ENCODE results near the gene CACNA1A. TPM values are rescaled to one million over a fixed set of nuclear protein-coding genes. Genes with fewer than 3 reads are reported as not detected.
"Not testable (repeated sequence)": the region's sequence is repeated elsewhere in the genome, so short reads cannot be mapped to it uniquely, and the experiment has no call there.

The CACNA1A gene
- total RNA-seq: under 1 TPM in 1 of 2 donors, not detected in 1; 0.77 TPM
- total RNA-seq: 0.60 to 1.2 reads per million in 2 donors

DNA sequence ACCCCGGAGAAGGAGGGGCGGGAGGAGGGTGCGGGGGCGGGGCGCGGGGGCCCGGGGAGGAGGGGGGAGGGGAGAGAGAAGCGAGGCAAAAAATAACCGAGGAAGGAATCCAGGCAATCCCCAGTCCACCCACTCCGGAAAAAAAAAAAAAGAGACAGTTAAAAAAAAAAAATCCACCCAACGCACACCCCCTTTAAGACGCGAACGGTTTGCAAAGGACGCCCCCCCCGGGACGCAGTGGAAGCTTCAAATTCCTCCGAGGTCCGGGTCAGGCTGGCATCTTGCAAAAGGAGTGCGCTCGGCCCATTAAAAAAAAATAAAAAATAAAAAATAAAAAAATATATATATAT is at the start of gene CACNA1A:
CACNA1A (minus strand) TSS at position 9 of the 350 bp plus-strand sequence. CDS start 255 bp downstream, outside the sequence.
- Mint-ChIP-seq H3K27ac (no peak within 1 kb of the TSS), H3K36me3 (ENCODE audit: low read depth) (peaks cover 2% of the 10 kb centered on the region), H3K4me3 (peak within 1 kb of the TSS; percentile 55), H3K4me1 (no peaks in the 10 kb centered on the region), H3K27me3 (peaks cover 77% of the 10 kb centered on the region)
- no peaks in the 10 kb centered on the region for H3K9me3 ChIP-seq (ENCODE audit: control insufficient read depth, low read length, poor library complexity, severe bottlenecking)
- no peak for DNase-seq
- no peak for ATAC-seq

DNA sequence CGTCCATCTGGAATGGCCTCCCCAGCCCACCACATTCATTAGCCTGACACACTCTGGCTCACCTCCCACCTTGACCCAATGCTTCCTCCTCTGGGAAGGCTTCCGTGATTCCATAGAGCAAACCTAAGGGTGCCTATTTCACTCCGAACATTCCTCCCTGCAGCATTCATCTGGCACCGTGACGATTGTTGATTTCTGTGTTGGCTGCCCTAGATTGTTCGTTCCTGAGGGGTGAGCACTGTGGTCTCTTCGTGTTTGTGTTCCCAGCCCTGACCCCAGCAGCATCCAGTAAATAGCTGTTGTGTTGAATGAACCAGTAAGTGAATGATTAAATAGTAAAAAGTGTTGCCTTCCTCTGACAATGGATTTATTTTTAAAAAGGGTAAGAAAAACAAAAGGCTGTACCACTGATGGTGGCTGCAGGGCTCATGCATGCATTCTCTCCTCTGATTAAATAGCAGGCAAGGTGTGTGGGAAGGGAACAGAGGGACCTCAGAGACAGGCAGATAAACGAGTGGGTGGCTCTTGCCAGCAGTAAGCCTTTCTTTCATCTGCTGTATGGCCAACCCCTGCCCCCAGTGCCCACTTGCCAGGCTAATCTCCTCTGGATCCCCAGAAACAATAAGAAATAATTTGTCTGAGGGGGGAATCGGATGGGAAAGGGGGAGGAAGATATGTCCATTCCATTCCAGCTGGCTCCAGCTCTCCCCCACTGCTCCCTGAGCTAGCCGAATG is 48.4 kb upstream of the CACNA1A start:
- H3K27ac Mint-ChIP-seq: no peak overlapping the region
- DNase-seq (no peak), ATAC-seq (no peak)
- H3K9me3 ChIP-seq (ENCODE audit: control insufficient read depth, low read length, poor library complexity, severe bottlenecking): no peaks in the 10 kb centered on the region
- H3K27me3 Mint-ChIP-seq: peaks cover 41% of the 10 kb centered on the region
- H3K4me1 Mint-ChIP-seq: peaks cover 2% of the 10 kb centered on the region
- H3K36me3 Mint-ChIP-seq (ENCODE audit: low read depth): peaks cover 4% of the 10 kb centered on the region
- no peak overlapping the region for H3K4me3 Mint-ChIP-seq

DNA sequence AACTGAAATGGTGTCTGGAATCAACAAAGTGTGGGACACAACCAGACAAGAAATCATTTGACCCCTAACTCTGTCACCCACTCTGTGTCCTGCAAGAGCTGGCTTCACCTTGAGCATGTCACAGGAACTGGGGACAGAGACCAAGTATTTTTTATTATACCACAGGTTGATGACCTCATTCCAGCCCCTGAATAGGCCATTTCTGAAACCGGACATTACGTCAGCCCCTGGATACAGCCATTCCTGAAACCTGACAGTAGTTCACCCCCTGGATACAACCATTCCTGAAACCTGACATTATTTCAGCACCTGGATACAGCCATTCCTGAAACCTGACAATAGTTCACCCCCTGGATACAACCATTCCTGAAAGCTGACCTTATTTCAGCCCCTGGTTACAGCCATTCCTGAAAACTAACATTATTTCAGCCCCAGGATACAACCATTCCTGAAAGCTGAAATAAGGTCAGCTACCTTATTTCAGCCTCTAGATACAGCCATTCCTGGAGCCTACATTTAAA is 47.7 kb upstream of the CACNA1A start:
- DNase-seq: no peak
- peaks cover 2% of the 10 kb centered on the region for H3K4me1 Mint-ChIP-seq
- peaks cover 4% of the 10 kb centered on the region for H3K36me3 Mint-ChIP-seq (ENCODE audit: low read depth)
- H3K4me3 Mint-ChIP-seq: no peak overlapping the region
- no peak for ATAC-seq
- H3K9me3 ChIP-seq (ENCODE audit: control insufficient read depth, low read length, poor library complexity, severe bottlenecking): no peaks in the 10 kb centered on the region
- H3K27me3 Mint-ChIP-seq: peaks cover 38% of the 10 kb centered on the region
- H3K27ac Mint-ChIP-seq: no peak overlapping the region

DNA sequence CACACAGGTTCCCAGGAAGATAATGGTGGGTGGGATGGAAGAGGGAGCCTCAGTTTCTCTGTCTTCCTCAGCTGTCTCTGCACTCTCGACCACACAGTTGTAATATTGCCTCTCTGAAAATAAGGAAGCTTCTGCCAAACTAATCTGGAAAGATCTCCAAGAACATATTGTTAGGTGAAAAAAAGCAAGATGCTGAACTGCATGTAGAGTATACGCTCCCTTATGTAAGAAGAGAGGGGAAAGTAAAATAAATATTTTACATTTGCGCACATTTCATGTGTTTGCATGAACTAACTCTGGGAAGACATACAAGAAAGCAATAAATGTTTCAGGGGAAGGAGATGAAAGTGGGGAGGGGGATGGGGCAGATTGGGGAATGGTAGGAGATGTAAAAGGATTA is 41.9 kb upstream of the CACNA1A start:
- Mint-ChIP-seq H3K27me3 (peaks cover 26% of the 10 kb centered on the region), H3K4me1 (peaks cover 2% of the 10 kb centered on the region), H3K27ac (no peak overlapping the region), H3K36me3 (ENCODE audit: low read depth) (peaks cover 4% of the 10 kb centered on the region), H3K4me3 (no peak overlapping the region)
- no peaks in the 10 kb centered on the region for H3K9me3 ChIP-seq (ENCODE audit: control insufficient read depth, low read length, poor library complexity, severe bottlenecking)
- DNase-seq (no peak), ATAC-seq (no peak)

DNA sequence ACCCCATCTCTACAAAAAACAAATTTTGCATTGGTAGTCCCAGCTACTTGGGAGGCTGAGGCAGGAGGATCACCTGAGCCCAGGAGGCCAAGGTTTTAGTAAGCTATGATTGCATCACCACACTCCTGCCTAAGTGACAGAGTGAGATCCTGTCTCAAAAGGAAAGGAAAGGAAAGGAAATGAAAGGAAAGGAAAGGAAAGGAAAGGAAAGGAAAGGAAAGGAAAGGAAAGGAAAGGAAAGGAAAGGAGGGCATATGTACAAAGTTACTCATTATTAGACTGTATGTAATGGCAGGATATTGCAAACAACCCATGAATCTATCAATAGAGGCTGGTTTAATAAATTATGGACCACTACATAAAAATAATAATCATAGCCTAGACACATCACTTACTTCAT is 40.8 kb upstream of the CACNA1A start:
- H3K36me3 Mint-ChIP-seq (ENCODE audit: low read depth): peaks cover 3% of the 10 kb centered on the region

DNA sequence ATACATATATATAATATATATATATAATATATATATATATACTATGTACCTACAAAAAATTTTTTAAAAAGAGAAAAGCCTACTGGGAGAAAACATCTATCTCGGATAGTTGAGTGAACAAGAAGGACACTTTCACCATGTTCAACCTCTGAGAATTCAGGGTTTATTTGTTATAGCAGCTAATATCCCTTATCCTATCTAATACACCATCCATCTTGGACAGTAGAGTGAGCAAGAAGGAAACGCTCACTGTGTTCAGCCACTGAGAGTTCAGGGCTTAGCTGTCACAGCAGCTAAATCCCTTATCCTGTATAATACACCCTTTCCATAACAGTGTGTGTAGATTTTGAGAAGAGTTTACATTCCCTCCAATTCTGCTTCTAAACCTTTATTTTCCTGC is 38.1 kb upstream of the CACNA1A start:
- no peak overlapping the region for H3K27ac Mint-ChIP-seq
- no peaks in the 10 kb centered on the region for H3K9me3 ChIP-seq (ENCODE audit: control insufficient read depth, low read length, poor library complexity, severe bottlenecking)
- H3K4me1 Mint-ChIP-seq: no peaks in the 10 kb centered on the region
- peaks cover 4% of the 10 kb centered on the region for H3K36me3 Mint-ChIP-seq (ENCODE audit: low read depth)
- DNase-seq (no peak), ATAC-seq (no peak)
- H3K4me3 Mint-ChIP-seq: no peak overlapping the region
- peaks cover 24% of the 10 kb centered on the region for H3K27me3 Mint-ChIP-seq

More for the DNA sequence above, 40.8 kb upstream of the CACNA1A start:
- Mint-ChIP-seq H3K27me3 (peaks cover 26% of the 10 kb centered on the region), H3K4me3 (no peak overlapping the region), H3K4me1 (no peaks in the 10 kb centered on the region), H3K27ac (no peak overlapping the region)
- ATAC-seq (no peak), DNase-seq (no peak)
- H3K9me3 ChIP-seq (ENCODE audit: control insufficient read depth, low read length, poor library complexity, severe bottlenecking): no peaks in the 10 kb centered on the region

DNA sequence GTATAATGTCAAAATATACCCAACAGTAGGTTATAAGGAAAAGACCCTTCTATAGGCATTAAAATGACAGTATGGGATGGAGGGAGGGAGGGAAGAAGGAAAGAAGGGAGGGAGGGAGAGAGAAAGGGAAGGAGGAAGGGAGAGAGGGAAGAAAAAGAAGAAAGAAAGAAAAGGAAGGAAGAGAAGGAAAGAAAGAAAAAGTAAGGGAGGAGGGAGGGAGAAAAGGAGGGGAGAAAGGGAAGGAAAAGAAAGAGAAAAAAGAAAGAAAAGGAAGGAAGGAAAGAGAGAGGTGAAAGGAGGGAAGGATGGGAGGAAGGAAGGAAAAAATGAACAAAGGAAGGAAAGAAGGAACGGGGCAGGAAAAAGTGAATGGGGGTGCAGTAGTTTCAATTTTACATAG is 35.3 kb upstream of the CACNA1A start:
- Mint-ChIP-seq H3K4me1 (no peaks in the 10 kb centered on the region), H3K27ac (no peak overlapping the region), H3K4me3 (no peak overlapping the region), H3K27me3 (peaks cover 30% of the 10 kb centered on the region), H3K36me3 (ENCODE audit: low read depth) (peaks cover 6% of the 10 kb centered on the region)
- ATAC-seq (no peak), DNase-seq (no peak)
- no peaks in the 10 kb centered on the region for H3K9me3 ChIP-seq (ENCODE audit: control insufficient read depth, low read length, poor library complexity, severe bottlenecking)

DNA sequence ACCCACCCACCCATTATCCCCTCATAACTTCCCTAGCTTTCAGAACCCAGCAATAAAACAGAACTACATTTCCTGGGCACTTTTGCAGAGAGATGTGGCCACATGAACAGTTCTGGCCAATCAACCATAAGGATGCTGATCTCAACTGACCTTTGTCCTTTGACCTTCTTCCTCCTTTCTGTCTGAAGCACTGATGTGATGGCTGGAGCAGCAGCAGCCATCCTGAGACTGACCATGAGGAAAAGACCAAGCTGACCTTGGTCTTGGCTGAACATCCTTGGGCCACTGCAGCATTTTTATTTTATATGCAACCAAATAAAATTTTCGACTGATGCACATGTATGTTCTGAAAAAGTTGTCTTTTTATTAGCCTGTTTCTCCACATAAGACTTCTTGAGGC is 33.1 kb upstream of the CACNA1A start:
- no peaks in the 10 kb centered on the region for H3K9me3 ChIP-seq (ENCODE audit: control insufficient read depth, low read length, poor library complexity, severe bottlenecking)
- ATAC-seq: no peak
- Mint-ChIP-seq H3K27ac (no peak overlapping the region), H3K4me3 (no peak overlapping the region), H3K36me3 (ENCODE audit: low read depth) (peaks cover 6% of the 10 kb centered on the region), H3K27me3 (peaks cover 31% of the 10 kb centered on the region), H3K4me1 (no peaks in the 10 kb centered on the region)
- no peak for DNase-seq

DNA sequence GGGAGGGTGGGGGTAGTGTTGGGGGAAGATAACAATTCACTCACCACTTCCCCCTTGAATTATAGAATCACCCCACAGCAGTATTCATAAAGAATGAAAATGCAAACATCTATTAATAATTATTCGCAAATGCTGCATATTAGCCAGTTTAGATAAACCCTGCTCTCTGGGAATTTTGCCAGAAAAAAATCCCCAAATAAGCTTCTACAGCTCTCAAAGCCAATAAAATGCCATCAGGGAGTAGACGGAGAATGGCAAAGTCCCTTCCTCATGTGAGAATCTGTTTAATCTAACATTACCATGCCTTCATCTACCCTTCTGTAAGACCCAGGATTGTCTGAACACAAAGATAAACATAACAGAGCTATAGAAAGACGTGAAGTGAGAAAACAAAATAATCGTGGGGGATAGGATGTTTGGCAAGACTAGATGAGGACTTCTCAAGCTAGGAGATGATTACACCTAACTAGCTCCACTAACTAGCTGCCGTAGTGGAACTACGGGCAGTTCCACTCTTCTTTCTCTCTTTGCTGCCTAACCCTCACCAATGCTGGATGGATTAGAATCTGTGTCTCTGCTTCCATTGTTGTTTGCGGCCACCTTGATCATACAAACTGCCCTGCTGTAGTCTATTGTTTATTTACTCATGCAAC is 32.4 kb upstream of the CACNA1A start:
- ATAC-seq: no peak
- Mint-ChIP-seq H3K36me3 (ENCODE audit: low read depth) (peaks cover 6% of the 10 kb centered on the region), H3K4me3 (no peak overlapping the region), H3K27me3 (peaks cover 35% of the 10 kb centered on the region), H3K4me1 (no peaks in the 10 kb centered on the region), H3K27ac (no peak overlapping the region)
- no peaks in the 10 kb centered on the region for H3K9me3 ChIP-seq (ENCODE audit: control insufficient read depth, low read length, poor library complexity, severe bottlenecking)
- no peak for DNase-seq

DNA sequence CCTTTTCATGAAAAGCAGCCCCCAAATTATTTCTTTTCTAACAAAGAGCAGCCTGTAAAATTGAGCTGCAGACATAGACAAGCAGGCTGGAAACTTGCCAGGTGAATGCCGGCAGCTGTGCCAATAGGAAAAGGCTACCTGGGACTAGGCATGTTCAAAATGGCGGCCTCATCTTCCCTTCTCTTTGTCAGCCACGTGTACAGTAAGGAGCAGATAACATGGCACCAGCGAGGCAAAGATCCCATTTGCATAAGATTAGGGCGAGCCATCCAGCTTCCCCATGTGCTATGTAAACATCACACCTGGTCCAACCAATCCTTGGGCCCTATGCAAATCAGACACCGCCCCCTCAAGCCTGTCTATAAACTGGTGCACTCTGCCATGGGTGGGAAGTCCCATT is 31.2 kb upstream of the CACNA1A start:
- peaks cover 28% of the 10 kb centered on the region for H3K27me3 Mint-ChIP-seq
- H3K9me3 ChIP-seq (ENCODE audit: control insufficient read depth, low read length, poor library complexity, severe bottlenecking): no peaks in the 10 kb centered on the region
- H3K4me1 Mint-ChIP-seq: no peaks in the 10 kb centered on the region
- no peak for ATAC-seq
- H3K27ac Mint-ChIP-seq: no peak overlapping the region
- no peak for DNase-seq
- no peak overlapping the region for H3K4me3 Mint-ChIP-seq
- peaks cover 4% of the 10 kb centered on the region for H3K36me3 Mint-ChIP-seq (ENCODE audit: low read depth)

DNA sequence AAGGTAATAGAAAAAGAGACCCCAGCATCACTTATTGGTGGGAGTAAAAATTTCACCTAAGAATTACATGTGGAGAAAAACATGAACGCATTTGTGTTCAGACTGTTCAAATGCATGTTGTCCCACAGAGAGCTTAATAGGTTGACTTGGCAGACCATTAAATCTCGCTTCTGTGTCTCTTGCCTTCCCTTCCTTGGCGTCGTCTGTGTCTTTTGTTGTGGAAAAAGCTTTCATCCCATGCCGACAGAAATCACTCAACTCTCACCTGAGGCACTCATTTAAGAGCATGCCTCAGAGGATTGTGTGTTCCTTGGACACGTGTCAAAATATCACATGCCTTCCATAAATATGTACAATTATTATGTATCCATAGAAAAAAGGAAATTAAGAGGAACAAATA is 24.4 kb upstream of the CACNA1A start:
- no peak for DNase-seq
- Mint-ChIP-seq H3K27ac (no peak overlapping the region), H3K4me1 (no peaks in the 10 kb centered on the region), H3K27me3 (peaks cover 34% of the 10 kb centered on the region), H3K36me3 (ENCODE audit: low read depth) (peaks cover 2% of the 10 kb centered on the region), H3K4me3 (no peak overlapping the region)
- no peak for ATAC-seq
- H3K9me3 ChIP-seq (ENCODE audit: control insufficient read depth, low read length, poor library complexity, severe bottlenecking): no peaks in the 10 kb centered on the region

DNA sequence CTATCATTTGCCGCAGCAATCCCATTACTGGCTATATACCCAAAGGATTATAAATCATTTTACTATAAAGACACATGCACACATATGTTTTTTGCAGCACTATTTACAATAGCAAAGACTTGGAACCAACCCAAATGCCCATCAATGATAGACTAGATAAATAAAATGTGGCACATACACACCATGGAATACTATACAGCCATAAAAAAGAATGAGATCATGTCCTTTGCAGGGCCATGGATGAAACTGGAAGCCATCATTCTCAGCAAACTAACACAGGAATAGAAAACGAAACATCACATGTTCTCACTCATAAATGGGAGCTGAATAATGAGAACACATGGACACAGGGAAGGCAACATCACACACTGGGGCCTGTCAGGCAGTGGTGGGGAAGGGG is 23.4 kb upstream of the CACNA1A start:
- H3K27me3 Mint-ChIP-seq: peaks cover 43% of the 10 kb centered on the region
- not testable (repeated sequence) for H3K9me3 ChIP-seq (ENCODE audit: control insufficient read depth, low read length, poor library complexity, severe bottlenecking); H3K36me3 Mint-ChIP-seq (ENCODE audit: low read depth); H3K4me3 Mint-ChIP-seq; H3K4me1 Mint-ChIP-seq; H3K27ac Mint-ChIP-seq; DNase-seq; ATAC-seq

DNA sequence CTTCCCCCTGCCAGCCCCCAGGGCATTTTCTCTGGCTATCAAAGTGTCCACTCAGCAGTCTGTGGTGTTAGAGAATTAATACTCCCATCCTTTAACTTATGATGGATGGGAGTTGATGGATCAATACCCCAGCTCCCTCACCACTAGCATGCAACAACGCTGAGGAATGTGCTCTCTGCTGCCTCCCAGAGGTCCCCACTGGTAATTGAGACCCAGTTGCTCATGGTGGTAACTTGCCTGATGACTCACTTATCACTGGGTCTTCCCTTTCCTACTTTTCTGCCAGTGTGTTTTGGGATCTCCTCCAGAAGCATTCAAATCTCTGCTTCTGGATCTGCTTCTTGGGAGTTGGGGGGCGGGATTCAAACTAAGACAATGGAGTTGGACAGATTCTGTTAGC is 20.3 kb upstream of the CACNA1A start:
- Mint-ChIP-seq H3K27me3 (peaks cover 45% of the 10 kb centered on the region), H3K4me3 (no peak overlapping the region), H3K36me3 (ENCODE audit: low read depth) (peaks cover 7% of the 10 kb centered on the region), H3K4me1 (no peaks in the 10 kb centered on the region), H3K27ac (no peak overlapping the region)
- ATAC-seq (no peak), DNase-seq (no peak)
- H3K9me3 ChIP-seq (ENCODE audit: control insufficient read depth, low read length, poor library complexity, severe bottlenecking): no peaks in the 10 kb centered on the region

DNA sequence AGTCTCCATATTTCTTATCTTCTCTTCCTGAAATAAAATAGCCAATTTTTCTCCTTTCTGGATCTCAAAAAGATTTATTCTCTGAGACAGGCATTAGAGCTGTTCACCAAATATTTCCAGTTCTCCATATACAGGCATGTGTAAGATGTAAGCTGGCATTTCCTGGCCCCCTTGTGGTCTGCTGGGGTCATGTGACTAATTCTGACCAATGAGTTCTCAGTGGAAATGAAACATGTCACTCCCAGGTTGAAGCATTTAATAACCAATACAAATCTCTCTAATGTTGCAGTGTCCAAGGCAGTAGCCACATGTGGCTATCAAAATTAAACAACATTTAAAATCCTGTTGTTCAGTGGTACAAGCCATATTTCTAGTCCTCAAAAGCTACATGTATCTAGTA is 14.8 kb upstream of the CACNA1A start:
- ATAC-seq: no peak

More for the DNA sequence above, 14.8 kb upstream of the CACNA1A start:
- no peak overlapping the region for H3K27ac Mint-ChIP-seq
- no peak for DNase-seq
- peaks cover 7% of the 10 kb centered on the region for H3K36me3 Mint-ChIP-seq (ENCODE audit: low read depth)
- H3K9me3 ChIP-seq (ENCODE audit: control insufficient read depth, low read length, poor library complexity, severe bottlenecking): no peaks in the 10 kb centered on the region
- no peak overlapping the region for H3K4me3 Mint-ChIP-seq
- no peaks in the 10 kb centered on the region for H3K4me1 Mint-ChIP-seq
- peaks cover 28% of the 10 kb centered on the region for H3K27me3 Mint-ChIP-seq
